GF-D8 (cell line): ENCODE data around the gene ARHGAP10.

ENCODE experiments used
- DNase-seq: peaks from one replicate; lab custom pipeline; 2025; lab: John Stamatoyannopoulos, UW

The ARHGAP10 gene

GRCh38 chr4:148093065-148093464, 361.2 kb downstream of the ARHGAP10 start:
- DNase-seq: no peak

- DNase-seq: no peak
Observed at GRCh38 chr4:148094149-148094548, 362.3 kb downstream of the ARHGAP10 start.

- no peak for DNase-seq
Observed at GRCh38 chr4:148095346-148095923, 363.5 kb downstream of the ARHGAP10 start.

GRCh38 chr4:148097801-148098200, 365.9 kb downstream of the ARHGAP10 start:
- DNase-seq: no peak

- DNase-seq: no peak
Observed at GRCh38 chr4:148101235-148101634, 369.3 kb downstream of the ARHGAP10 start.

- no peak for DNase-seq
Observed at GRCh38 chr4:148101790-148102189, 369.9 kb downstream of the ARHGAP10 start.

GRCh38 chr4:148103597-148104355, 371.9 kb downstream of the ARHGAP10 start:
- DNase-seq: no peak

GRCh38 chr4:148108766-148109165, 376.9 kb downstream of the ARHGAP10 start:
- DNase-seq: no peak

GRCh38 chr4:148109216-148109615, 377.3 kb downstream of the ARHGAP10 start:
- no peak for DNase-seq

- no peak for DNase-seq
Observed at GRCh38 chr4:148110169-148110568, 378.3 kb downstream of the ARHGAP10 start.

- DNase-seq: no peak
Observed at GRCh38 chr4:148112231-148112982, 380.5 kb downstream of the ARHGAP10 start.

- no peak for DNase-seq
Observed at GRCh38 chr4:148114436-148114835, 382.5 kb downstream of the ARHGAP10 start.

GRCh38 chr4:148116264-148116663, 384.4 kb downstream of the ARHGAP10 start:
- no peak for DNase-seq

GRCh38 chr4:148116969-148117368, 385.1 kb downstream of the ARHGAP10 start:
- DNase-seq: no peak

GRCh38 chr4:148118179-148118578, 386.3 kb downstream of the ARHGAP10 start:
- no peak for DNase-seq

GRCh38 chr4:148118633-148119032, 386.7 kb downstream of the ARHGAP10 start:
- no peak for DNase-seq

GRCh38 chr4:148120216-148120615, 388.3 kb downstream of the ARHGAP10 start:
- DNase-seq: no peak
